Pancreas (tissue), 10 donors: ENCODE results near the gene DHCR24. TPM values are rescaled to one million over a fixed set of nuclear protein-coding genes. Genes with fewer than 3 reads are reported as not detected.

ENCODE experiments used
- ATAC-seq, 4 donors: fragments of 200-7000 bp; cut with Tn5 transposase; one replicate each; pipeline versions ENCODE4 v1.8.0 to v1.9.1; 2020; ENCODE audit warnings: mild to moderate bottlenecking in 4 of 4, moderate library complexity in 4 of 4
- DNase-seq, 6 donors: peaks; one replicate each; pipeline ENCODE4 v3.0.0-alpha.2; 2020
- FAIRE-seq: peaks from 2 replicates; lab custom pipeline; 2012; peaks lifted over from hg19 to GRCh38; lab: Jason Lieb, UNC
- H3K27ac ChIP-seq, 4 donors: fragments of 200-600 bp; sonication (generic); 1 replicate in 3 of 4; 2 replicates in 1 of 4; pipeline versions ENCODE4 v1.5.0 to v1.8.0; 2020
- H3K27me3 ChIP-seq, 4 donors: fragments of 200-600 bp; one replicate each; pipeline ENCODE4 v1.8.0; 2021
- H3K36me3 ChIP-seq, 3 donors: fragments of 200-600 bp; sonication (generic) in 1 of 3; one replicate each; pipeline versions ENCODE4 v1.5.0 to v1.8.0; 2020 to 2021
- H3K4me1 ChIP-seq, 3 donors: fragments of 200-600 bp; one replicate each; pipeline ENCODE4 v1.8.0; 2021
- H3K4me3 ChIP-seq, 4 donors: fragments of 200-600 bp; sonication (generic) in 2 of 4; one replicate each; pipeline versions ENCODE4 v1.5.0 to v1.8.0; 2020 to 2021
- H3K9me3 ChIP-seq, 4 donors: fragments of 200-600 bp; one replicate each; pipeline ENCODE4 v1.8.0; 2021
- WGBS, 2 donors: extraction: QIAGEN DNeasy Blood & Tissue Kit; methylation state at CpG; one replicate each; pipeline ENCODE4 v1.1.7; 2013; 5-methylcytosine and 5-hydroxymethylcytosine counted together
- intact Hi-C, 3 donors: fragments of 100-400 bp; cut with DNase I; formaldehyde crosslinking; loops; one replicate each; pipeline versions ENCODE4 v1.11.1 to v1.14.2; 2022
- polyA plus RNA-seq, 2 donors: library from polyadenylated mRNA; stranded (reverse); fragments of 200-250 nt; gene quantifications; one replicate each; pipeline ENCODE4 v1.2.3, GENCODE V29; 2013
- total RNA-seq, 6 donors: library from RNA; stranded (reverse); fragmentation: NEBNext Ultra II Directional in 4 of 6; extraction: Animal tissue kit (Norgen Biotek cat#: 25700) in 4 of 6; gene quantifications; one replicate each; pipeline versions ENCODE4 v1.2.1 to v1.2.4, GENCODE V29; 2021 to 2023
- TF ChIP-seq, protein P1 (sequence below), 4 donors: fragments of 200-600 bp; sonication (generic) in 3 of 4; IDR thresholded peaks; one replicate each; pipeline versions ENCODE4 v1.5.0 to v1.8.0; 2021; ENCODE audit warnings: antibody characterized with exemption in 4 of 4
- donor health status: healthy with polysubstance abuse.
- donor health status: DM: no; HTN: no; CAD: no; lungs with moderate emphysema.
- donor health status: DM: no; HTN: no; CAD: no.
- donor health status: control.
- donor health status: control.
- donor health status: Bipolar disorder and iron deficiency.
- donor health status: DM: yes; HTN: yes; CAD: no.
- donor health status: DM: no; HTN: no; CAD: no.
- donor health status: DM: no; HTN: no; CAD: no.
- donor health status: DM: yes; HTN: yes; CAD: no.

DHCR24 gene
- total and polyA plus RNA-seq, 8 donors = 10.6 to 64.7 (median 23.6) TPM

DNA sequence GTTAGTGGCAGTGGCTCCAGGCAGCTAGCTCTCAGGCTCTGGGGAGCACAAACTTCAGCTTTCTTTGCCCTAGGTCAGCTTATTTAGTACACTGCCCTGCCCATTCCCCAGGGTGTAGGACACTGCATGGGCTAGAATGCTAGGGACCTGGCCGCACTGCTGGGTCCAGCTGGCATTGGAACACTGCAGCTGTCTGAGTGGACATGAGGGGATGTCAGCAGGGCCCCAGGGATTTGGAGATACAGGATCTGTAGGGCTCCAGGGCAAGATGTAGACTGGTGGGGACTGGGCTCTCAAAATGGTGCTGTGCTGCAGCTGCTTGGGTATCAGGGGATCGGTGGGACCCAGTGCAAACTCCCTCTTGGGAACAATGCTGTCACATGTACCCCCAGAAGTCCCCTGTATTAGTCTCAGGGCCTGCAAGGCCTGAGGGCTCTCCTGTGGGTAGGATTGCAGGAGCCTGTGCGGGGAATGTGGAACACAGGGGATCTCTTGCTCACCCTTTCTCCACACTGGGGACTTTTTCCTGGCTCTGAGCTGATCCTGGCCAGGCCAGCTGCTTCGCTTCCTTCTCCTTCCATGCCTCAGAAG lies 60.7 kb downstream of the DHCR24 start:
- H3K4me1 ChIP-seq = no peaks in the 10 kb centered on the region
- FAIRE-seq (no peak), DNase-seq (no peak), ATAC-seq (no peak)
- 94 to 97% methylated on average over 4 of the region's 4 CpGs for WGBS, 2 donors
- no peaks in the 10 kb centered on the region for H3K27me3 ChIP-seq
- no peak overlapping the region for H3K4me3 ChIP-seq
- H3K9me3 ChIP-seq = no peaks in the 10 kb centered on the region
- H3K27ac ChIP-seq = no peak overlapping the region
- intact Hi-C loops = no loop called here
- TF ChIP-seq, protein P1, sequence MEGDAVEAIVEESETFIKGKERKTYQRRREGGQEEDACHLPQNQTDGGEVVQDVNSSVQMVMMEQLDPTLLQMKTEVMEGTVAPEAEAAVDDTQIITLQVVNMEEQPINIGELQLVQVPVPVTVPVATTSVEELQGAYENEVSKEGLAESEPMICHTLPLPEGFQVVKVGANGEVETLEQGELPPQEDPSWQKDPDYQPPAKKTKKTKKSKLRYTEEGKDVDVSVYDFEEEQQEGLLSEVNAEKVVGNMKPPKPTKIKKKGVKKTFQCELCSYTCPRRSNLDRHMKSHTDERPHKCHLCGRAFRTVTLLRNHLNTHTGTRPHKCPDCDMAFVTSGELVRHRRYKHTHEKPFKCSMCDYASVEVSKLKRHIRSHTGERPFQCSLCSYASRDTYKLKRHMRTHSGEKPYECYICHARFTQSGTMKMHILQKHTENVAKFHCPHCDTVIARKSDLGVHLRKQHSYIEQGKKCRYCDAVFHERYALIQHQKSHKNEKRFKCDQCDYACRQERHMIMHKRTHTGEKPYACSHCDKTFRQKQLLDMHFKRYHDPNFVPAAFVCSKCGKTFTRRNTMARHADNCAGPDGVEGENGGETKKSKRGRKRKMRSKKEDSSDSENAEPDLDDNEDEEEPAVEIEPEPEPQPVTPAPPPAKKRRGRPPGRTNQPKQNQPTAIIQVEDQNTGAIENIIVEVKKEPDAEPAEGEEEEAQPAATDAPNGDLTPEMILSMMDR (IDR thresholded peaks at IDR 0.05) = no peak
- H3K36me3 ChIP-seq = no peaks in the 10 kb centered on the region

DNA sequence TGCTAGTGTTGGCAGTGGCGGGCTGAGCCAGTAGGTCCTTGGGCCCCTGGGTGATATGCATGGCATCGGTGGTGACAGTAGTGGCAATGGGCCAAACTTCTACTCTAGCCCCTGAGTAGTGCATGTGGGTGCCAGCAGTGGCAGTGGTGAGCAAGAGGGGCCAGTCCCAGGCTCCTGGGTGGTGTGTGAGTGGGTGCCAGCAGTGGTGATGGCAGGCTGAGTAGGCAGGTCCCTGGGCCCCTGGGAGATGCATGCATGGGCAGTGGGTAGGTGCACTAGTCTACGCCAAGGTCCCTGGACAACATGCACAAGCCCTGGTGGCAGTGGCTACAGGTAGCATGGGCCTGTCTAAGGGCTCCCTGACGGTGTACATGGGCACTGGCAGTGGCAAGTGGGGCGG lies 61.3 kb downstream of the DHCR24 start:
- intact Hi-C loops = no loop called here
- FAIRE-seq = no peak
- ATAC-seq = no peak
- Histone ChIP-seq H3K4me3 (no peak overlapping the region), H3K27me3 (no peaks in the 10 kb centered on the region), H3K9me3 (no peaks in the 10 kb centered on the region), H3K36me3 (no peaks in the 10 kb centered on the region), H3K27ac (no peak overlapping the region), H3K4me1 (no peaks in the 10 kb centered on the region)
- DNase-seq = no peak
- WGBS, 2 donors = 95 to 97% methylated on average over 5 of the region's 5 CpGs
- TF ChIP-seq, protein P1 (IDR thresholded peaks at IDR 0.05) = no peak

DNA sequence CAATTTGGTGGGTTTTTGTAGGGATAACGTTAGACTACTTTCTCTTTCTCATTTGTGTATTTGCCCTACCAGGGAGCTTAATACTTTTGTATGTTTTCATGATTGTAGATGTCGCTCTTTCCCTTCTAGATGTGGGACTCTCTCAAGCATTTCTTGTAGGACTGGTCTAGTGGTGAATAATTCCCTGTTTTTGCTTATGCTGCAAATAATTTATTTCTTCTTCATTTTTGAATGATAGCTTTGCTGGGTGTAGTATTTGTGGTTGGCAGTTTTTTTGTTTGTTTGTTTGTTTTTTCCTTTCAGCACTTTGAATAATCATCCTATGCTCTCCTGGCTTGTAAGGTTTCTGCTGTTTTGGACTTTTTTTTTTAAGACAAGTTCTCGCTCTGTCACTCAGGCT lies 63.3 kb downstream of the DHCR24 start:
- no peak for FAIRE-seq
- H3K4me1 ChIP-seq = no peaks in the 10 kb centered on the region
- no peaks in the 10 kb centered on the region for H3K27me3 ChIP-seq
- H3K9me3 ChIP-seq = no peaks in the 10 kb centered on the region
- DNase-seq = no peak
- H3K4me3 ChIP-seq = no peak overlapping the region
- no peaks in the 10 kb centered on the region for H3K36me3 ChIP-seq
- TF ChIP-seq, protein P1 (IDR thresholded peaks at IDR 0.05) = no peak
- H3K27ac ChIP-seq = no peak overlapping the region
- intact Hi-C loops = no loop called here
- 86 to 91% methylated on average over 3 of the region's 3 CpGs for WGBS, 2 donors
- no peak for ATAC-seq

DNA sequence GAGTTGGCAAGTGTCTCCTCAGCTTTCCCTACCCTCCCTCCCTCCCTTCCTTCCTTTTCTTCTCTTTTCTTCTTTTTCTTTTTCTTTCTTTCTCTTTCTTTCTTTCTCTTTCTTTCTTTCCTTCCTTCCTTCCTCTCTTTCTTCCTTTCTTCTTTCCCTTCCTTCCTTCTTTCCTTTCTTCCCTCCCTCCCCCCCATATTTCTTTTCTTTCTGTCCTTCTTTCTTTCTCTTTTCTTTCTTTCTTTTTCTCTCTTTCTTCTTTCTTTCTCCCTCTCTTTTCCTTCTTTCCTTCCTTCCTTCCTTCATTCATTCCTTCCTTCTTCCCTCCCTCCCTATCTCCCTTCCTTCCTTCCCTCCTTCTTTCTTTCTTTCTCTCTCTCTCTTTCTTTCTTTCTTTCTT lies 67.3 kb downstream of the DHCR24 start:
- DNase-seq (no peak), ATAC-seq (no peak), FAIRE-seq (no peak)
- H3K9me3 ChIP-seq = no peaks in the 10 kb centered on the region
- H3K4me1 ChIP-seq = no peaks in the 10 kb centered on the region
- TF ChIP-seq, protein P1 (IDR thresholded peaks at IDR 0.05) = no peak
- intact Hi-C loops = loop anchor here in 2 of 3 donors (10.0 kb wide), 3 partner anchors 315 to 945 kb away; no protein-coding TSS in a partner anchor
- H3K27me3 ChIP-seq = no peaks in the 10 kb centered on the region
- H3K27ac ChIP-seq = no peak overlapping the region
- no peak overlapping the region for H3K4me3 ChIP-seq
- H3K36me3 ChIP-seq = no peaks in the 10 kb centered on the region

DNA sequence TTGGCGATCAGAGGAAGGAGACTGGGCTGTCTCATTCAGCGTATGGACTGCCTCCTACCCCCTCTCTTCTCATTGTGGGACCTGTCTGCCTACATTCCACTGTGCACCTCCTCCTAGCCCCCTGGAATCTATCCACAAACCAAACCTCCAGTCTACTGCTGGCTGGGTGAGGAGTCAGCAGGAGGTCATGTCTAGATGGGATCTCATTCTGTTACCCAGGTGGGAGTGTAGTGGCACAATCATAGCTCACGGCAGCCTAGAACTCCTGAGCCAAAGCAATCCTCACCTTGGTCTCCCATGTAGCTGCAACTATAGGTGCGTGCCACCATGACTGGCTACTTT lies 67.8 kb downstream of the DHCR24 start:
- no peak for ATAC-seq
- Histone ChIP-seq H3K36me3 (no peaks in the 10 kb centered on the region), H3K4me3 (no peak overlapping the region), H3K9me3 (no peaks in the 10 kb centered on the region), H3K27me3 (no peaks in the 10 kb centered on the region), H3K4me1 (no peaks in the 10 kb centered on the region), H3K27ac (no peak overlapping the region)
- FAIRE-seq = no peak
- TF ChIP-seq, protein P1 (IDR thresholded peaks at IDR 0.05) = no peak
- no peak for DNase-seq
- WGBS, 2 donors = 79 to 81% methylated on average over 4 of the region's 4 CpGs
- intact Hi-C loops = loop anchor here in 2 of 3 donors (10.0 kb wide), 3 partner anchors 314 to 944 kb away; no protein-coding TSS in a partner anchor
